B cell (primary cell): ENCODE data around the gene VPS39.

Experiments used
- EZH2 ChIP-seq: IDR thresholded peaks from 2 replicates; pipeline ENCODE4 v1.6.1; 2012; ENCODE audit warnings: borderline replicate concordance, low read depth, mild to moderate bottlenecking, moderate library complexity, low read length; ENCODE audit not compliant: insufficient read depth, poor library complexity, severe bottlenecking
- TF ChIP-seq, protein P1 (sequence below): fragments of 200-600 bp; IDR thresholded peaks from one replicate; pipeline ENCODE4 v1.8.0; 2022; ENCODE audit warnings: antibody characterized with exemption, mild to moderate bottlenecking

DNA sequence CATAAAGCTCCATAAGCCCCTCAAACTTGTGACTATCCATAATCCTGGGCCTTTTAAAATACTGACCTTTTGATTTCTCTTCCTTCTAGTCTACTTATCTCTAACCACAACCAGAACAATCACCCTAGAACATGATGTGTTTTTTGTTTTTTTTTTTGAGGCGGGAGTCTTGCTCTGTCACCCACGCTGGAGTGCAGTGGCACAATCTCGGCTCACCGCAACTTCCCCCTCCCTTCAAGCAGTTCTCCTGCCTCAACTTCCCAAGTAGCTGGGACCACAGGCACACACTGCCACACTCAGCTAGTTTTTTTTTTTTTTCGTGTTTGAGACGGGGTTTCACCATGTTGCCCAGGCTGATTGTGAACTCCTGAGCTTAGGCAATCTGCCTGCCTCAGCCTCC lies 25.1 kb downstream of the VPS39 start:
- TF ChIP-seq, protein P1, sequence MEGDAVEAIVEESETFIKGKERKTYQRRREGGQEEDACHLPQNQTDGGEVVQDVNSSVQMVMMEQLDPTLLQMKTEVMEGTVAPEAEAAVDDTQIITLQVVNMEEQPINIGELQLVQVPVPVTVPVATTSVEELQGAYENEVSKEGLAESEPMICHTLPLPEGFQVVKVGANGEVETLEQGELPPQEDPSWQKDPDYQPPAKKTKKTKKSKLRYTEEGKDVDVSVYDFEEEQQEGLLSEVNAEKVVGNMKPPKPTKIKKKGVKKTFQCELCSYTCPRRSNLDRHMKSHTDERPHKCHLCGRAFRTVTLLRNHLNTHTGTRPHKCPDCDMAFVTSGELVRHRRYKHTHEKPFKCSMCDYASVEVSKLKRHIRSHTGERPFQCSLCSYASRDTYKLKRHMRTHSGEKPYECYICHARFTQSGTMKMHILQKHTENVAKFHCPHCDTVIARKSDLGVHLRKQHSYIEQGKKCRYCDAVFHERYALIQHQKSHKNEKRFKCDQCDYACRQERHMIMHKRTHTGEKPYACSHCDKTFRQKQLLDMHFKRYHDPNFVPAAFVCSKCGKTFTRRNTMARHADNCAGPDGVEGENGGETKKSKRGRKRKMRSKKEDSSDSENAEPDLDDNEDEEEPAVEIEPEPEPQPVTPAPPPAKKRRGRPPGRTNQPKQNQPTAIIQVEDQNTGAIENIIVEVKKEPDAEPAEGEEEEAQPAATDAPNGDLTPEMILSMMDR = no peak
- no peak for TF ChIP-seq EZH2
